GM12892 (cell line): ENCODE data around the gene CMIP.

Source experiments
- POLR2A ChIP-seq: IDR thresholded peaks from 2 replicates; pipeline ENCODE4 v1.6.1; 2011; ENCODE audit warnings: low read depth, low read length, control low read depth
- POLR2AphosphoS5 ChIP-seq: IDR thresholded peaks from 2 replicates; pipeline ENCODE4 v1.6.1; 2011; ENCODE audit warnings: low read depth, low read length, control low read depth

GRCh38 chr16:81442916-81443687 lies 1.5 kb upstream of the CMIP start:
- TF ChIP-seq POLR2AphosphoS5 (no peak), POLR2A (no peak)
